Right cardiac atrium (tissue), 5 donors: ENCODE results near the gene FBXO24. TPM values are rescaled to one million over a fixed set of nuclear protein-coding genes. Genes with fewer than 3 reads are reported as not detected.
"Not testable (repeated sequence)": the region's sequence is repeated elsewhere in the genome, so short reads cannot be mapped to it uniquely, and the experiment has no call there.

Experiments
- ATAC-seq, 2 donors: fragments of 200-7000 bp; cut with Tn5 transposase; one replicate each; pipeline versions ENCODE4 v1.8.0 to v1.9.1; 2020; ENCODE audit warnings: moderate library complexity in 2 of 2, mild to moderate bottlenecking in 1 of 2
- DNase-seq, 3 donors: peaks; one replicate each; pipeline ENCODE4 v3.0.0-alpha.2; 2020
- H3K27ac ChIP-seq: one replicate; pipeline ENCODE4 v1.5.1; 2013; ENCODE audit warnings: mild to moderate bottlenecking, low read length, control low read depth, moderate library complexity
- H3K27me3 ChIP-seq: one replicate; pipeline ENCODE4 v1.6.1; 2013; ENCODE audit not compliant: control insufficient read depth, insufficient read depth
- H3K4me1 ChIP-seq: one replicate; pipeline ENCODE4 v1.6.1; 2013; ENCODE audit warnings: low read length; ENCODE audit not compliant: control insufficient read depth, insufficient read depth
- H3K4me3 ChIP-seq: one replicate; pipeline ENCODE4 v1.5.1; 2013; ENCODE audit warnings: low read length, control low read depth
- H3K9me3 ChIP-seq: one replicate; pipeline ENCODE4 v1.6.1; 2013; ENCODE audit warnings: low read length; ENCODE audit not compliant: control insufficient read depth
- WGBS: extraction: QIAGEN DNeasy Blood & Tissue Kit; methylation state at CpG from one replicate; pipeline ENCODE4 v1.1.7; 2013; 5-methylcytosine and 5-hydroxymethylcytosine counted together
- intact Hi-C, 4 donors: fragments of 100-400 bp; cut with DNase I; formaldehyde crosslinking; loops; one replicate each; pipeline versions ENCODE4 v1.11.0 to v1.14.0; 2022 to 2023
- polyA plus RNA-seq: library from polyadenylated mRNA; stranded (reverse); fragments of 200-250 nt; gene quantifications from one replicate; pipeline ENCODE4 v1.2.3, GENCODE V29; 2013
- total RNA-seq, 4 donors: library from RNA; stranded (reverse); fragmentation: NEBNext Ultra II Directional; extraction: Animal tissue kit (Norgen Biotek cat#: 25700); gene quantifications; one replicate each; pipeline ENCODE4 v1.2.1, GENCODE V29; 2021
- donor health status: healthy with polysubstance abuse.
- donor health status: DM: no; HTN: yes; CAD: no.
- donor health status: DM: no; HTN: no; CAD: no.
- donor health status: DM: no; HTN: yes; CAD: no; lungs with severe emphysema.
- donor health status: DM: yes; HTN: yes; CAD: no.

FBXO24 gene
- total and polyA plus RNA-seq, 5 donors: 0.27 to 1.0 (median 0.75) TPM; not detected in 1

DNA sequence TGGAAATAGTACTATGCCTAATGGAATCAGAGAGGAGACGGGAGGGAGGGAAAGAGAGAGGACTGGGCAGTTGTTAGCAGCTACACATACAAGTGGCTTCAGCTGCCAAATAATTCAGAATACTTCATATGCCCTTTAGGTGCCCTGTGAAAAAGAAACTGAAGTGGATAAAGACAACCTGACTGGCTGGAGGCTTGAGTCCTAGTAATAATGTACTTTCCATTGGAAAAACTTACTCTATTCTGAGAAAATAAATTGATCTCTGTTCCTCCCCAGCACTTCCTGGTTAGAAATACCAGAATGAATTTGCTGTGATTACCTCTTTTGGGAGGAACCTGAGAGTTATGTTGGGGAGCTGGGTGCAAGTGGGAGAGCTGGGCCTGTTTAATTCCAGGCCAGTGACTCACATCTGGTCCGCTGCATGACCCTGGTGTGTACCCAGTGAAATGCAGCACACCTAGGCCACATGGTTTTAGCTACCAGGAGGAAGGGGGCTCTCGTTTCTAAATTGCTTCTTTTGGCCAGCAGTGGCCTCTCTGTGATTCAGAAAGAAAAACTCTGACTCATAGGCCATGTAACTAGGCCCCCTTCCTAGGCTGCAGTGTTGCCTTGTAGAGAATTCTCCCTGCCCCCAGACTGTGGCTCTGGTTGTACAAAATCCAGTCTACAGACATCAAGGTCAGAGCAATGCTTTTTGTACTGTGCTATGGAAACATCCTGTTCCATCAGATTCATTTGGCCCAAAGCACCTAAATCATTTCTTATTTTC lies 40.6 kb upstream of the FBXO24 start:
- no peak for DNase-seq
- Histone ChIP-seq H3K4me3 (no peak overlapping the region), H3K4me1 (peaks cover 28% of the 10 kb centered on the region), H3K27ac (peak overlapping the region; percentile 97), H3K27me3 (no peaks in the 10 kb centered on the region), H3K9me3 (no peaks in the 10 kb centered on the region)
- peak; percentile 80 to 90 for ATAC-seq
- 33% methylated on average over 3 of the region's 3 CpGs for WGBS
- intact Hi-C loops: loop anchor here in 1 of 4 donors (5.0 kb wide), 1 partner anchor 68 kb away; the partner anchor contains the start of gene TSC22D4

DNA sequence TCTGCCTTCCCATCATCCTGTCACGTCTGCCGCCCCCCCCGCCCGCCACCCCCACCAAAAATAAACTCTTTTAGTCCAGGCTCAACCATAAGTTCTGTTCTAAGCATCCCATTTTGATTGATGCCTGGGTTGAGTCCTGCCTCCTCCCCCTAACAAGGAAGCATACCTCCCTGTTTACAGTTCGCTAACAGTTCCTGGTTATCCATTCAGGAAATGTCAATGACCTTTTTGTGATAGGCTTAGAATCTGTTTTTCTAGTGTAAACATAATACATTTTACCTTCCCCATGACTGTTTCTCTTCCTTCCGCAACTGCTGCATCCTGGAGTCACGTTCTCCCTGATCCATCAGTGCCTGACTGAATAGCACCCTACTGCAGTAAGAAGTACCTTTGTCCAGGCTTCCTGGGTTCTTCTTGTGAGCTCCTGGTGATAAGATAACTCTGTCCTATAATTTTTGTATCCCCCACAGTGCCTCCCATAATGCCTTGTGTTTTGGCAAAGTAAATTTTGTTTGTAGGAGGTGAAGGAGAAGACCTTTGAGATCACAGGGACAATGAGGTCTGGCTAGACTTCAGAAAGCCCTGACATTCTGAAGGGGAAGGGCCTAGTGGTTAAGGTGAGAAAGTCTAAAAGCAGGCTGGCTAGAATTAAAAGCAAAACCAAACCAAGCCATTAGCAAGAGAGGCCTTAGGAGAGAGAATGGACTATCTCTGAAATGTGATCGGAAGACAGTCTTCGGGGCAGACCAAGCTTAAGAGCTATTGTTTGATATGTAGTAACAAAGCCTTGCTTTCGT lies 39.8 kb upstream of the FBXO24 start:
- DNase-seq (no peak), ATAC-seq (peak; percentile 31 to 44)
- 51% methylated on average over 10 of the region's 10 CpGs for WGBS
- Histone ChIP-seq H3K27me3 (no peaks in the 10 kb centered on the region), H3K27ac (peak overlapping the region; percentile 97), H3K4me1 (peaks cover 28% of the 10 kb centered on the region), H3K9me3 (no peaks in the 10 kb centered on the region), H3K4me3 (no peak overlapping the region)
- intact Hi-C loops: loop anchor here in 1 of 4 donors (5.0 kb wide), 1 partner anchor 69 kb away; the partner anchor contains the start of gene TSC22D4

DNA sequence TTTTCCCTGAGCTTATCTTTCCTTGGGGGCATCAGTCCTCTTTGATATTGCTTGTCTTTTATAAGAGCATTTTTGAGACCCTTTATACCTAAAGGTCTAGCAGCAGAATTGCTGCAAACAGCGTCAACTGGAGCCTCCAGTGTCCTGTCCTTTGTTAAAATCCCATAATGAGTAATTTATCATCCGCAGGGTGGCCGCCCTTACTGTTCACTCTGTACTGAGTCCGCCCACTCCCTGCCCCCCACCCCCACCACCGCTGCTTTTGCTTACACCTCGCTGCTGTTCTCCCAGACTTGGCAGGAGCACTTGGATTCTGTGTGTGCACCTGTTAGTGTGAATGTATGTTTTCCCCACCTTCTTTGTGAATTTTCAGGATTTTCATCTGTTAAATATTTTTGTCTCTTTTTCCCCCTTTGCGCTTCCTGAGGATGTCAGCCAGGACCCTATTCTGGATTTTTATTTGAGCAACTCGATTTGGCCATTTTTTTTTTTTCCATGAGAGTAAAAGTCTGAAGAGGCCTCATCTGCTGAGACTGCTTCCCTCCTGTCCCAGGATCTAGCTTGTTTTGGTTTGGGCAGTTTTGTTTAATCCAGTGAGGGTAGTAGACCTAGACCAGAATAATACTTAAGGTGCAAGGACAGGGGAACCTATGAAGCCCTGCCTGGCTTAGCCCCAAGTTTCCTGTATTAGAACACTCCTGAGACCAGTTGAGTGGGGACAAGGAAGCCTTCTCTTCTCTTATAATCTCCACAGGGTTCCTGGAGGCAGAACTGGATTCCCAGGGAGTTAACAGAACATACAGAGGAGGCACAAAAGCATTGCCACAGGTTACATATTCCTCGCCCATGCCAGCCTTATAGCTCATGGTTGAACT lies 39.0 kb upstream of the FBXO24 start:
- no peak overlapping the region for H3K4me3 ChIP-seq
- no peaks in the 10 kb centered on the region for H3K27me3 ChIP-seq
- no peak for ATAC-seq
- DNase-seq: no peak
- 59% methylated on average over 9 of the region's 9 CpGs for WGBS
- peak overlapping the region; percentile 97 for H3K27ac ChIP-seq
- intact Hi-C loops: loop anchor here in 1 of 4 donors (5.0 kb wide), 1 partner anchor 70 kb away; the partner anchor contains the start of gene TSC22D4
- peaks cover 28% of the 10 kb centered on the region for H3K4me1 ChIP-seq
- H3K9me3 ChIP-seq: no peaks in the 10 kb centered on the region

DNA sequence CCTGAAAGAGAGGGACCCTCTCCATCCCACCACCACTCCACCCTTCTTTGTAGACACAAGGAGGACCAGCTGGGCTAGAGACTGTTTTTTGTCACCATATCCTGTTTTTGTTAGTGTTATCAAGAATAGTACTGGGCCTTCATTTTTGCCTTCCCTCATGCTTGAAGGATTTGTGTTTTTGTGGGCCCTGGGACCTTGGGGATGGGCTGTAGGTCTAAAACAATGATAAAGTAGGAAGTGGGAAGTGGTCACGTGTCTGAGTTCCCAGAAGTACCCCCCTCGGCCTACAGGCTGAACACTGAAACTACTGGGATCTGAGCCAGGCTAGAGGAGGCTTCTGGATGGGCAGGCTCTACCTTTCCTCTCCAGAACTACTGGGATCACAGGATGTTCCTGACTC lies 38.3 kb upstream of the FBXO24 start:
- H3K4me1 ChIP-seq: peaks cover 28% of the 10 kb centered on the region
- peak overlapping the region; percentile 89 for H3K27ac ChIP-seq
- DNase-seq (no peak), ATAC-seq (peak; percentile 34 to 41)
- no peaks in the 10 kb centered on the region for H3K9me3 ChIP-seq
- WGBS: 7% methylated on average over 2 of the region's 2 CpGs
- intact Hi-C loops: loop anchor here in 1 of 4 donors (5.0 kb wide), 1 partner anchor 71 kb away; the partner anchor contains the start of gene TSC22D4
- H3K4me3 ChIP-seq: no peak overlapping the region
- no peaks in the 10 kb centered on the region for H3K27me3 ChIP-seq

DNA sequence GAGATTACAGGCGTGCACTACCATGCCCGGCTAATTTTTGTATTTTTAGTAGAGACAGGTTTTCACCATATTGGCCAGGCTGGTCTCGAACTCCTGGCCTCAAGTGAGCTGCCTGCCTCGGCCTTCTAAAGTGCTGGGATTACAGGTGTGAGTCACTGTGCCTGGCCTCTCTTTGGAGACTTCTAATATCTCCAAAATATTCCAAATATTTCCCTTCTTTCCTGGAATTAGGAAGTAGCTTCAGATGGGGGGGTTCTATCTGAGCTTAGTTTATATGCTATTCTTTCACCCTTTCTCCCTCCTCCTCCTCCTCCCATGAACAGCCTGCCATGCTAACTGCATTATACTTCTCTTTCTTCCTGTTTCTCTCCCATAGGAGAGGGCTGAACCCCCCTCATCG lies 37.7 kb upstream of the FBXO24 start:
- not testable (repeated sequence) for DNase-seq, H3K4me3 ChIP-seq, H3K9me3 ChIP-seq, H3K27me3 ChIP-seq, ATAC-seq
- intact Hi-C loops: loop anchor here in 1 of 4 donors (5.0 kb wide), 1 partner anchor 71 kb away; the partner anchor contains the start of gene TSC22D4
- 67% methylated on average over 5 of the region's 5 CpGs for WGBS
- peak overlapping the region; percentile 84 for H3K27ac ChIP-seq
- peaks cover 28% of the 10 kb centered on the region for H3K4me1 ChIP-seq

DNA sequence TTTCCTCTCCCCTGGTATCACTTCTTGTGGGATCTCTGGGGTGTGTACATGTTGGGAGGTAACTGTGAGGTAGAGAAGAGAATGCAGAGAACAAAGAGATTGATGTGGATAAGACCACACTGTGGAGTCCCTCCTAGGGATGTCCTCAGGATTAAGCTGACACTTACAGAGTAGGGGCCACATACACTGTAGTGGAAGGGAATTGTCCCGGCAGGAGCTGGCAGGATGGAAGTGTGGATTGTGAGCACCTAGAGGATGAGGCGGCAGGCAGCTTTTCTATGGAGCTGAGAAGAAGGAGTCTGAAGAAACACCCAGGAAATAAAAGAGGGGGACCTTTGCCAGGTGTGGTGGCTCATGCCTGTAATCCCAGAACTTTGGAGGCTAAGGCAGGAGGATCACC lies 33.6 kb upstream of the FBXO24 start:
- no peak for ATAC-seq
- WGBS: 99% methylated on average over 2 of the region's 2 CpGs

DNA sequence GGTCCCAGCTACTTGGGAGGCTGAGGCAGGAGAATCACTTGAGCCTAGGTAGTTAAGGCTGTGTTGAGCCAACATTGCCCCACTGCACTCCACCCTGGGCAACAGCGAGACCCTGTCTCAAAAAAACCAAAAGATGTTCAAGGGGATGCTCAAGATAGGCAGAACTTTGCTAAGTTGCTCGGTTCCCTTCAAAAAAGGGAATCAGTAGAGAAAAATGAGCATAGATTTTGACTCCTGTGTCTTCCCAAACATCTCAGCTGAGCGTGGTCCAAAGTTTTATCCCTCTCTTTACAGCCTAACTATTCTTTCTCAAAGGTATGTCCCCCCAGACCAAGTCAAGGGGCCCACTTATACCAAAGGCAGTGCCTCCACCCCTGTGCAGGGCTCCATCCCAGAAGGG lies 33.1 kb upstream of the FBXO24 start:
- no peak for ATAC-seq
- H3K4me1 ChIP-seq: peaks cover 8% of the 10 kb centered on the region
- no peak overlapping the region for H3K4me3 ChIP-seq
- intact Hi-C loops: no loop called here
- DNase-seq: no peak
- no peak overlapping the region for H3K27ac ChIP-seq
- WGBS: over 99% methylated on average over 3 of the region's 3 CpGs
- H3K27me3 ChIP-seq: no peaks in the 10 kb centered on the region
- H3K9me3 ChIP-seq: no peaks in the 10 kb centered on the region

More for the DNA sequence above, 33.6 kb upstream of the FBXO24 start:
- no peaks in the 10 kb centered on the region for H3K27me3 ChIP-seq
- intact Hi-C loops: no loop called here
- H3K4me3 ChIP-seq: no peak overlapping the region
- no peak overlapping the region for H3K27ac ChIP-seq
- no peaks in the 10 kb centered on the region for H3K9me3 ChIP-seq
- peaks cover 13% of the 10 kb centered on the region for H3K4me1 ChIP-seq
- no peak for DNase-seq

DNA sequence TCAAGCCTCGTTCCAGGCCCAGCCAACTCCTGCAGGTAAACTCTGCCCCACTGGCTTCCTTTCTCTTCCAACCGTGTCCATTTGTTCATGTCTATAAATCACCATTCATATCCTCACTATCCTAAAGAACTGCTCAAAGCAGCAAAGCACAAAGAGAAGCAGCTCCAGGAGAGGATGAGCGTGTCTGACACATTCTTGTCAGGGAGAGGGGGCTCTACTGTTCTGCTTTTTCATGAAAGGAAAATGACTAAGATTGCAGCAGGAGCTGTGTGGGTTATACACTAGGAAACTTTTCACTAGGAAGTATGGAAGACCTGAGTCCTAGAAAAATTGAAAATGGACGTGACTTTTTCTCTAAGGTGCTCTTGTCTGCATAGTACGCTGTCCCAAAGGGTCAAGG lies 30.4 kb upstream of the FBXO24 start:
- WGBS: 88% methylated on average over 5 of the region's 5 CpGs
- intact Hi-C loops: loop anchor here in 3 of 4 donors (5.0 kb wide), 3 partner anchors 73 to 88 kb away; partner anchors contain the start of gene NYAP1 (in 1 of the 3)
- Histone ChIP-seq H3K27ac (no peak overlapping the region), H3K4me1 (no peaks in the 10 kb centered on the region), H3K4me3 (no peak overlapping the region), H3K9me3 (no peaks in the 10 kb centered on the region), H3K27me3 (no peaks in the 10 kb centered on the region)
- DNase-seq (no peak), ATAC-seq (no peak)

DNA sequence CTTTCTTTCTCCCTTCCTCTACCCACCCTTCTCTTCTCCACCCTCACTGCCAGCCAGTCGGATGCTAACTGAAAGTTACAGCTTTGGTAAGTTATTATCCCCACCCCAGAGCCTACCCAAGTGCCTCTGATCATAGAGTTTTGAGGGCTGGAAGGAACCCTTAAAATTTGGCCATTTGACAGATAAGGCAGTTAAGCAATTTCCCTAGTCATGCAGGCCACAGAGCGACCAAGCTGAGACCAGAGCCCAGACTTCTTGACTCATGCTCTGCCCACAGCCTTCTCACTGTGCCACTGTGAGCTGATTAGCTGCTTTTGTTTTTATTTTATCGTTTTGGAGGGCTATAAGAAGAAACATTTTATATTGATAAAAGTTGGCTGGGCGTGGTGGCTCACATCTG lies 29.6 kb upstream of the FBXO24 start:
- Histone ChIP-seq H3K4me1 (no peaks in the 10 kb centered on the region), H3K27me3 (no peaks in the 10 kb centered on the region), H3K9me3 (no peaks in the 10 kb centered on the region), H3K27ac (no peak overlapping the region), H3K4me3 (no peak overlapping the region)
- WGBS: 67% methylated on average over 4 of the region's 4 CpGs
- no peak for ATAC-seq
- intact Hi-C loops: loop anchor here in 3 of 4 donors (5.0 kb wide), 3 partner anchors 74 to 89 kb away; partner anchors contain the start of gene NYAP1 (in 1 of the 3)
- DNase-seq: no peak

DNA sequence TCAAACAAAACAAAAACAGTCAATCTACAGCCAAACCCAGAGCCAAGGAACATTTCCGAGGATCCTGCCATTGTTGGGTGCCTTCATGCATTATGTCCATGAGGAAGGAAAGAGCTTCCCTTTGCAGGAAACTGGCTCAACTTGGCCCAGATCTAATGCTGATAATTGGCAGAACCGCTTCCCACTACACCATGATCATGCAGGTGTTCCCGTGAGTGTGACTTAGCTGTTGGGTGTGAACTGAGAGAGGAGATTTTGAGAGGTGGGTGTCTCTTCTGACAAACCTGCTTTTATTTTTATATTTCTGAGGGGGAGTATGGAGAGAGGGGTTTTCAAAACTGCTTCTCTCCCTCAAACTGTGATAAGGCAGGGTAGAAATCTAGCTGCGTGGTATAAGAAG lies 27.0 kb upstream of the FBXO24 start:
- H3K27ac ChIP-seq: no peak overlapping the region
- no peaks in the 10 kb centered on the region for H3K9me3 ChIP-seq

More for the DNA sequence above, 27.0 kb upstream of the FBXO24 start:
- Histone ChIP-seq H3K4me3 (no peak overlapping the region), H3K27me3 (no peaks in the 10 kb centered on the region), H3K4me1 (no peaks in the 10 kb centered on the region)
- no peak for DNase-seq
- WGBS: 75% methylated on average over 4 of the region's 4 CpGs
- ATAC-seq: no peak
- intact Hi-C loops: loop anchor here in 3 of 4 donors (5.0 kb wide), 3 partner anchors 77 to 92 kb away; partner anchors contain the start of gene NYAP1 (in 1 of the 3)
